Measurements from ENCODE around the gene POMGNT1. TPM values are rescaled to one million over a fixed set of nuclear protein-coding genes. Genes with fewer than 3 reads are reported as not detected.

Gene POMGNT1
- total and polyA plus RNA-seq, 2 of the 13 experiments (the other 11 are each of a cell fraction or from before 2014, with no cell fraction given), result 33.9 to 46.8 TPM

- TF ChIP-seq ERF (CRISPR knock-in tag; IDR thresholded peaks at IDR 0.05), result peak; percentile 26; the same call in 1 of the 2 replicates
- no peak for TF ChIP-seq ZNF639 (CRISPR knock-in tag; conservative IDR thresholded peaks at IDR 0.05)
- no peak for TF ChIP-seq ZNF383 (CRISPR knock-in tag; IDR thresholded peaks at IDR 0.05; ENCODE audit: borderline replicate concordance)
- no peak for TF ChIP-seq TCF7L2 (IDR thresholded peaks at IDR 0.05; ENCODE audit: low read depth, low read length)
- TF ChIP-seq ZNF160 (CRISPR knock-in tag; IDR thresholded peaks at IDR 0.05), result no peak
- TF ChIP-seq NFKBIZ (CRISPR knock-in tag; IDR thresholded peaks at IDR 0.05), result no peak
- TF ChIP-seq, protein P1, sequence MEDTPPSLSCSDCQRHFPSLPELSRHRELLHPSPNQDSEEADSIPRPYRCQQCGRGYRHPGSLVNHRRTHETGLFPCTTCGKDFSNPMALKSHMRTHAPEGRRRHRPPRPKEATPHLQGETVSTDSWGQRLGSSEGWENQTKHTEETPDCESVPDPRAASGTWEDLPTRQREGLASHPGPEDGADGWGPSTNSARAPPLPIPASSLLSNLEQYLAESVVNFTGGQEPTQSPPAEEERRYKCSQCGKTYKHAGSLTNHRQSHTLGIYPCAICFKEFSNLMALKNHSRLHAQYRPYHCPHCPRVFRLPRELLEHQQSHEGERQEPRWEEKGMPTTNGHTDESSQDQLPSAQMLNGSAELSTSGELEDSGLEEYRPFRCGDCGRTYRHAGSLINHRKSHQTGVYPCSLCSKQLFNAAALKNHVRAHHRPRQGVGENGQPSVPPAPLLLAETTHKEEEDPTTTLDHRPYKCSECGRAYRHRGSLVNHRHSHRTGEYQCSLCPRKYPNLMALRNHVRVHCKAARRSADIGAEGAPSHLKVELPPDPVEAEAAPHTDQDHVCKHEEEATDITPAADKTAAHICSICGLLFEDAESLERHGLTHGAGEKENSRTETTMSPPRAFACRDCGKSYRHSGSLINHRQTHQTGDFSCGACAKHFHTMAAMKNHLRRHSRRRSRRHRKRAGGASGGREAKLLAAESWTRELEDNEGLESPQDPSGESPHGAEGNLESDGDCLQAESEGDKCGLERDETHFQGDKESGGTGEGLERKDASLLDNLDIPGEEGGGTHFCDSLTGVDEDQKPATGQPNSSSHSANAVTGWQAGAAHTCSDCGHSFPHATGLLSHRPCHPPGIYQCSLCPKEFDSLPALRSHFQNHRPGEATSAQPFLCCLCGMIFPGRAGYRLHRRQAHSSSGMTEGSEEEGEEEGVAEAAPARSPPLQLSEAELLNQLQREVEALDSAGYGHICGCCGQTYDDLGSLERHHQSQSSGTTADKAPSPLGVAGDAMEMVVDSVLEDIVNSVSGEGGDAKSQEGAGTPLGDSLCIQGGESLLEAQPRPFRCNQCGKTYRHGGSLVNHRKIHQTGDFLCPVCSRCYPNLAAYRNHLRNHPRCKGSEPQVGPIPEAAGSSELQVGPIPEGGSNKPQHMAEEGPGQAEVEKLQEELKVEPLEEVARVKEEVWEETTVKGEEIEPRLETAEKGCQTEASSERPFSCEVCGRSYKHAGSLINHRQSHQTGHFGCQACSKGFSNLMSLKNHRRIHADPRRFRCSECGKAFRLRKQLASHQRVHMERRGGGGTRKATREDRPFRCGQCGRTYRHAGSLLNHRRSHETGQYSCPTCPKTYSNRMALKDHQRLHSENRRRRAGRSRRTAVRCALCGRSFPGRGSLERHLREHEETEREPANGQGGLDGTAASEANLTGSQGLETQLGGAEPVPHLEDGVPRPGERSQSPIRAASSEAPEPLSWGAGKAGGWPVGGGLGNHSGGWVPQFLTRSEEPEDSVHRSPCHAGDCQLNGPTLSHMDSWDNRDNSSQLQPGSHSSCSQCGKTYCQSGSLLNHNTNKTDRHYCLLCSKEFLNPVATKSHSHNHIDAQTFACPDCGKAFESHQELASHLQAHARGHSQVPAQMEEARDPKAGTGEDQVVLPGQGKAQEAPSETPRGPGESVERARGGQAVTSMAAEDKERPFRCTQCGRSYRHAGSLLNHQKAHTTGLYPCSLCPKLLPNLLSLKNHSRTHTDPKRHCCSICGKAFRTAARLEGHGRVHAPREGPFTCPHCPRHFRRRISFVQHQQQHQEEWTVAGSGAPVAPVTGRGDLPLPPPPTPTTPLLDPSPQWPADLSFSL (CRISPR knock-in tag; IDR thresholded peaks at IDR 0.05), result no peak
- TF ChIP-seq, protein P2, sequence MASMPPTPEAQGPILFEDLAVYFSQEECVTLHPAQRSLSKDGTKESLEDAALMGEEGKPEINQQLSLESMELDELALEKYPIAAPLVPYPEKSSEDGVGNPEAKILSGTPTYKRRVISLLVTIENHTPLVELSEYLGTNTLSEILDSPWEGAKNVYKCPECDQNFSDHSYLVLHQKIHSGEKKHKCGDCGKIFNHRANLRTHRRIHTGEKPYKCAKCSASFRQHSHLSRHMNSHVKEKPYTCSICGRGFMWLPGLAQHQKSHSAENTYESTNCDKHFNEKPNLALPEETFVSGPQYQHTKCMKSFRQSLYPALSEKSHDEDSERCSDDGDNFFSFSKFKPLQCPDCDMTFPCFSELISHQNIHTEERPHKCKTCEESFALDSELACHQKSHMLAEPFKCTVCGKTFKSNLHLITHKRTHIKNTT (CRISPR knock-in tag; IDR thresholded peaks at IDR 0.05), result no peak
- TF ChIP-seq, protein P3, sequence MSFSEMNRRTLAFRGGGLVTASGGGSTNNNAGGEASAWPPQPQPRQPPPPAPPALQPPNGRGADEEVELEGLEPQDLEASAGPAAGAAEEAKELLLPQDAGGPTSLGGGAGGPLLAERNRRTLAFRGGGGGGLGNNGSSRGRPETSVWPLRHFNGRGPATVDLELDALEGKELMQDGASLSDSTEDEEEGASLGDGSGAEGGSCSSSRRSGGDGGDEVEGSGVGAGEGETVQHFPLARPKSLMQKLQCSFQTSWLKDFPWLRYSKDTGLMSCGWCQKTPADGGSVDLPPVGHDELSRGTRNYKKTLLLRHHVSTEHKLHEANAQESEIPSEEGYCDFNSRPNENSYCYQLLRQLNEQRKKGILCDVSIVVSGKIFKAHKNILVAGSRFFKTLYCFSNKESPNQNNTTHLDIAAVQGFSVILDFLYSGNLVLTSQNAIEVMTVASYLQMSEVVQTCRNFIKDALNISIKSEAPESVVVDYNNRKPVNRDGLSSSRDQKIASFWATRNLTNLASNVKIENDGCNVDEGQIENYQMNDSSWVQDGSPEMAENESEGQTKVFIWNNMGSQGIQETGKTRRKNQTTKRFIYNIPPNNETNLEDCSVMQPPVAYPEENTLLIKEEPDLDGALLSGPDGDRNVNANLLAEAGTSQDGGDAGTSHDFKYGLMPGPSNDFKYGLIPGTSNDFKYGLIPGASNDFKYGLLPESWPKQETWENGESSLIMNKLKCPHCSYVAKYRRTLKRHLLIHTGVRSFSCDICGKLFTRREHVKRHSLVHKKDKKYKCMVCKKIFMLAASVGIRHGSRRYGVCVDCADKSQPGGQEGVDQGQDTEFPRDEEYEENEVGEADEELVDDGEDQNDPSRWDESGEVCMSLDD (CRISPR knock-in tag; IDR thresholded peaks at IDR 0.05; ENCODE audit: borderline replicate concordance), result no peak
- TF ChIP-seq, protein P4, sequence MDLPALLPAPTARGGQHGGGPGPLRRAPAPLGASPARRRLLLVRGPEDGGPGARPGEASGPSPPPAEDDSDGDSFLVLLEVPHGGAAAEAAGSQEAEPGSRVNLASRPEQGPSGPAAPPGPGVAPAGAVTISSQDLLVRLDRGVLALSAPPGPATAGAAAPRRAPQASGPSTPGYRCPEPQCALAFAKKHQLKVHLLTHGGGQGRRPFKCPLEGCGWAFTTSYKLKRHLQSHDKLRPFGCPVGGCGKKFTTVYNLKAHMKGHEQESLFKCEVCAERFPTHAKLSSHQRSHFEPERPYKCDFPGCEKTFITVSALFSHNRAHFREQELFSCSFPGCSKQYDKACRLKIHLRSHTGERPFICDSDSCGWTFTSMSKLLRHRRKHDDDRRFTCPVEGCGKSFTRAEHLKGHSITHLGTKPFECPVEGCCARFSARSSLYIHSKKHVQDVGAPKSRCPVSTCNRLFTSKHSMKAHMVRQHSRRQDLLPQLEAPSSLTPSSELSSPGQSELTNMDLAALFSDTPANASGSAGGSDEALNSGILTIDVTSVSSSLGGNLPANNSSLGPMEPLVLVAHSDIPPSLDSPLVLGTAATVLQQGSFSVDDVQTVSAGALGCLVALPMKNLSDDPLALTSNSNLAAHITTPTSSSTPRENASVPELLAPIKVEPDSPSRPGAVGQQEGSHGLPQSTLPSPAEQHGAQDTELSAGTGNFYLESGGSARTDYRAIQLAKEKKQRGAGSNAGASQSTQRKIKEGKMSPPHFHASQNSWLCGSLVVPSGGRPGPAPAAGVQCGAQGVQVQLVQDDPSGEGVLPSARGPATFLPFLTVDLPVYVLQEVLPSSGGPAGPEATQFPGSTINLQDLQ (CRISPR knock-in tag; IDR thresholded peaks at IDR 0.05), result no peak
- no peak for TF ChIP-seq PCBP1 (IDR thresholded peaks at IDR 0.05; ENCODE audit: borderline replicate concordance, low read depth, low read length)
- no peak for TF ChIP-seq GTF3A (CRISPR knock-in tag; conservative IDR thresholded peaks at IDR 0.05)
- TF ChIP-seq RBAK (CRISPR knock-in tag; IDR thresholded peaks at IDR 0.05), result no peak
- TF ChIP-seq ZNF841 (CRISPR knock-in tag; IDR thresholded peaks at IDR 0.05; ENCODE audit: borderline replicate concordance), result no peak
Observed at GRCh38 chr1:46183079-46183847, 15.0 kb downstream of the POMGNT1 start (continued).

All from HepG2 (cell line).